ENCODE data around the gene RGS7BP. TPM values are rescaled to one million over a fixed set of nuclear protein-coding genes. Genes with fewer than 3 reads are reported as not detected.

Gene RGS7BP
- total RNA-seq, 4 donors from 2014 or later: 0.06 to 1.7 (median 0.15) TPM

DNA sequence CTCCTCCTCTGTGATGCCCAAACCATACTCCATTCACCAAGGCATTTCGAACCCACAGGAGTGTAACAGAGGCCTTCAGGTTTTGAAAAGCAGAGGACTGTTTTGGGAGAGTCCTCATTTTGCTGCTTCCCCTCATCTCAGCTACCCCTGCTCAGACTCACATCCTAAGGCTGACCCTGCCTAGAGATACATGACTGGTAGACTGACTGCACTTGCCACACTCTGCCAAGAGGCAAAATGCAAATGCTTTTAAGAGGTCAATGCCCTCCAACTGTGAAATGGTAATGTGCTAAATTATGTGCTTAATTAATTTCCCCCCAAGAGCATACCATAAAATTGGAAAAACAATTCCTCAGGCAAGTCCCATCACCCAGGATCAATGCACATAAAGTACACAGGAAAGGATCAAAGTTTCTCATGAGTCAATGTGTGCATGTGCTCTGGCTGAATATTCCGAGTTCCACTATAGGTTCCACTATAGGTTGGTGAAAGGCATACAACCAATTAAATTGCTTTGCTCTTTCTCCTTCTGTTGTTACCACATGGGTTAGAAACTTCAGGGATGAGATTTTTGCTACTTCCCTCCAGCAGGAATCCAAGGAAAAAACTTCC lies 87.0 kb downstream of the RGS7BP start:
- Histone ChIP-seq H3K4me1 (no peaks in the 10 kb centered on the region), H3K27me3 (no peaks in the 10 kb centered on the region), H3K4me3 (no peak overlapping the region), H3K27ac (no peak overlapping the region), H3K36me3 (no peaks in the 10 kb centered on the region), H3K9me3 (no peaks in the 10 kb centered on the region)
- intact Hi-C loops (cut with DNase I): no loop called here
- TF ChIP-seq, protein P1, sequence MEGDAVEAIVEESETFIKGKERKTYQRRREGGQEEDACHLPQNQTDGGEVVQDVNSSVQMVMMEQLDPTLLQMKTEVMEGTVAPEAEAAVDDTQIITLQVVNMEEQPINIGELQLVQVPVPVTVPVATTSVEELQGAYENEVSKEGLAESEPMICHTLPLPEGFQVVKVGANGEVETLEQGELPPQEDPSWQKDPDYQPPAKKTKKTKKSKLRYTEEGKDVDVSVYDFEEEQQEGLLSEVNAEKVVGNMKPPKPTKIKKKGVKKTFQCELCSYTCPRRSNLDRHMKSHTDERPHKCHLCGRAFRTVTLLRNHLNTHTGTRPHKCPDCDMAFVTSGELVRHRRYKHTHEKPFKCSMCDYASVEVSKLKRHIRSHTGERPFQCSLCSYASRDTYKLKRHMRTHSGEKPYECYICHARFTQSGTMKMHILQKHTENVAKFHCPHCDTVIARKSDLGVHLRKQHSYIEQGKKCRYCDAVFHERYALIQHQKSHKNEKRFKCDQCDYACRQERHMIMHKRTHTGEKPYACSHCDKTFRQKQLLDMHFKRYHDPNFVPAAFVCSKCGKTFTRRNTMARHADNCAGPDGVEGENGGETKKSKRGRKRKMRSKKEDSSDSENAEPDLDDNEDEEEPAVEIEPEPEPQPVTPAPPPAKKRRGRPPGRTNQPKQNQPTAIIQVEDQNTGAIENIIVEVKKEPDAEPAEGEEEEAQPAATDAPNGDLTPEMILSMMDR (IDR thresholded peaks at IDR 0.05): no peak
- no peak for TF ChIP-seq POLR2A (IDR thresholded peaks at IDR 0.05)
- 47 to 50% methylated on average over 2 of the region's 2 CpGs for WGBS, 2 donors
- DNase-seq: no peak

DNA sequence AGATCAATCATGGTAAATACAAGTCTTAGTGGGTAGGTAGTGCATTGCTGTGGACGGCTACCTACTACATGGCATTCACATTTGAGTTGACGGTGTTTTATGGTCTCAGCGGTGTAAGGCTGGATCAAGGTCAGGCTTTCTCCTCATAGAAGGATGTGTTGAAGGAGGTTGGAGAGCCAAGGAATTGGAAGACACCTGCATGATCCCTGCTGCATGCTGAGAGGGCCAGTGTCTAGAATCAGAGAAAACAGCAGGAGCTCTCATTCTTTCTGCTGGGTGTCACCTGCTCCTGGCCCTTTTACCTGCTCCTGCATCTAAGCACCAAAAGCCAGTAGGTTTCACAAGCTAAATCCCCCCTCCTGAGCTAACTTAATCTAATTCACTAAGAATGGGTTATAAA lies 88.2 kb downstream of the RGS7BP start:
- Histone ChIP-seq H3K27ac (no peak overlapping the region), H3K9me3 (no peaks in the 10 kb centered on the region), H3K4me3 (no peak overlapping the region), H3K36me3 (no peaks in the 10 kb centered on the region), H3K4me1 (no peaks in the 10 kb centered on the region), H3K27me3 (no peaks in the 10 kb centered on the region)
- TF ChIP-seq, protein P1 (IDR thresholded peaks at IDR 0.05): no peak
- TF ChIP-seq POLR2A (IDR thresholded peaks at IDR 0.05): no peak
- intact Hi-C loops (cut with DNase I): no loop called here
- WGBS, 2 donors: 82 to 94% methylated on average over 3 of the region's 3 CpGs
- no peak for DNase-seq

DNA sequence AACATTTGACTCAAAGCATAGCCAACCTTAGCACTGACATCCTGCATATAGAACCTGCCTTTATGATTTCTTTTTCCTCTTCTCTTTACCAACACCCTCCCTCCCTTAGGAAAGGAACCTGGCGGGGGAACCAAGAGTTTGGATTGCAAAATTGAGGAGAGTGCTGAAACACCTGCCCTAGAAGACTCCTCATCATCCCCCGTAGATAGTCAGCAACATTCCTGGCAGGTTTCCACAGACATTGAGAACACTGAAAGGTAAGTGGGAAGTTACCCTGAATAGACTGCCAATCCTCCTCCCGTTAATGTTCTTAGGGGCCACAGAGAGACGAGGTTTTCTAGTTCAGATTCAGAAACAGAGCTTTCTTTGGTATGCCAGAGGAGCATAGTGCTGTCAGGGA lies 88.8 kb downstream of the RGS7BP start:
- H3K9me3 ChIP-seq: no peaks in the 10 kb centered on the region
- no peaks in the 10 kb centered on the region for H3K4me1 ChIP-seq
- no peaks in the 10 kb centered on the region for H3K27me3 ChIP-seq
- intact Hi-C loops (cut with DNase I): no loop called here
- 43 to 61% methylated on average over 4 of the region's 4 CpGs for WGBS, 2 donors
- TF ChIP-seq POLR2A (IDR thresholded peaks at IDR 0.05): no peak
- TF ChIP-seq, protein P1 (IDR thresholded peaks at IDR 0.05): no peak
- no peak for DNase-seq
- no peak overlapping the region for H3K27ac ChIP-seq
- H3K4me3 ChIP-seq: no peak overlapping the region
- H3K36me3 ChIP-seq: no peaks in the 10 kb centered on the region

DNA sequence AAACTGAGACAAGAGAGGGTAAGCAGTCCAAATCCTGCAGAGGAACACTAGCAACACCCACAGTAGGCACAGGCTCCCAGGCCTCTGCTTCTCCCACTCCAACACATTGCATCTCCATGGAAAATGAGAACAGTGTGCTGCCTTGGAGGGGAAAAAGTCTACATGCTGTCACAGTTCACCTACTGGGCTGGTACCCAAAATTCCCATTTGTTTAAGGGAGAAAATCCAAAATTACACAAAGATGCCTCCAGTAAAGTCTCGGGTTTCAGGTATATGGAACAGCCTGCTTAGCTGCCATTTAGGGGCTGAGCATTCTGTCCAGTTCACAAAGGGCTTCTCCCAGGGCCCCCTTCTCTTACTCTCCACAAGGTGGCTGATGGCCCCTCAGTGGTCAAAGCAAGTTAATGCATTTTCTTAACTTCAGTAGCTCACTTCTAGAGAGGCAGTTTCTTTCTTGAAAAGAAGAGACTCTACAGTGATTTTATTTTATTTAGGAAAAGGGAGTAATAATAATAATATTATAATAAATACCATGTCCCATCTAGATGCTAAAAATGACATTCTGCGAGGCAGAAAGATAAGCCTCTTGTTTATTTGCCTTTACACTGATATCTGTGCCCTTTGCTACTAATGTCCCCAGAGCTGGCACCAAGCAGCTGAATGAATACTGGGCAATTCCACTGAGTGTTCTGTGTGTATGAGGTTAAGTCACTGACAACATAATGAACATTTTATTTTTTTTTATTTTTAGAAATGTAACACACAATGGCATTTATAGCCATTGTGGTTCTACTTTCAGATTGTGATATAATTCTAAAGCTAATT lies 89.4 kb downstream of the RGS7BP start:
- Histone ChIP-seq H3K9me3 (no peaks in the 10 kb centered on the region), H3K4me1 (no peaks in the 10 kb centered on the region), H3K27ac (no peak overlapping the region), H3K27me3 (no peaks in the 10 kb centered on the region), H3K36me3 (no peaks in the 10 kb centered on the region), H3K4me3 (no peak overlapping the region)
- no peak for TF ChIP-seq POLR2A (IDR thresholded peaks at IDR 0.05)
- TF ChIP-seq, protein P1 (IDR thresholded peaks at IDR 0.05): peak in 2 of 6 experiments; percentile 15 to 17
- intact Hi-C loops (cut with DNase I): no loop called here
- 46 to 73% methylated on average over 2 of the region's 2 CpGs for WGBS, 2 donors
- no peak for DNase-seq

DNA sequence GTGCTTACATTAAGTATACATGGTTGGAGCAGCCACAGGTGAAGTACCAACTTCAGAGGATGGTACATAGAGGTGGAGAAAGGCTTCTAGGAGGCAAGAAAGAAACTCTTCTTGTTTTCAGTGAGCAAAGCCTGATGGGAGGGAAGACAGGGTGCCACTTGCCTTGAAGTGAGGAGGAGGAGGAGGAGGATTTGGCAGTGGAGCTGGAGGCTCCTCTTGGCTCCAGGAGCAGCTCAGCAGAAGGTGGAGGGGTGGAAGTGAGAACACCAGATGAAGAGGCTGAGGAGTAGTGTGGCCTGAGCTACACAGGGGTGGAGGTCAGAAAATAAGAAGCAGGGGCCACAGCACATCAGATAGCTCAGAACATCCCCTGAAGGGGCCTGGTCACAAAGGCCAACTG lies 93.4 kb downstream of the RGS7BP start:
- H3K9me3 ChIP-seq: no peaks in the 10 kb centered on the region
- intact Hi-C loops (cut with DNase I): no loop called here
- no peak for TF ChIP-seq POLR2A (IDR thresholded peaks at IDR 0.05)
- TF ChIP-seq, protein P1 (IDR thresholded peaks at IDR 0.05): no peak
- H3K4me3 ChIP-seq: no peak overlapping the region
- H3K27me3 ChIP-seq: no peaks in the 10 kb centered on the region
- no peak for DNase-seq
- no peak overlapping the region for H3K27ac ChIP-seq
- H3K36me3 ChIP-seq: no peaks in the 10 kb centered on the region
- peaks cover 0 to 4% (median 0%) of the 10 kb centered on the region in 3 donors for H3K4me1 ChIP-seq
